ENCODE results near the gene AHDC1.

The AHDC1 gene

GRCh38 chr1:27531959-27532685 is 71.8 kb downstream of the AHDC1 start:
- no peak overlapping the region for H3K4me3 Mint-ChIP-seq
- peaks cover 52% of the 10 kb centered on the region for H3K4me1 Mint-ChIP-seq
- H3K36me3 Mint-ChIP-seq (ENCODE audit: low read depth) = peaks cover 38% of the 10 kb centered on the region
- no peak for TF ChIP-seq CTCF (IDR thresholded peaks at IDR 0.05; ENCODE audit: unreplicated experiment in 3 of 3)
- peak overlapping the region; percentile 58 to 86 (median 83) for H3K27ac Mint-ChIP-seq
- H3K27me3 Mint-ChIP-seq (ENCODE audit: low read depth) = no peaks in the 10 kb centered on the region
- no peaks in the 10 kb centered on the region for H3K9me3 Mint-ChIP-seq

- Mint-ChIP-seq H3K27ac (peak overlapping the region; percentile 98 to 100 (median 99)), H3K4me3 (peak overlapping the region in 2 of 3 experiments; percentile 9 to 48), H3K27me3 (ENCODE audit: low read depth) (no peaks in the 10 kb centered on the region), H3K4me1 (peaks cover 52% of the 10 kb centered on the region), H3K9me3 (no peaks in the 10 kb centered on the region), H3K36me3 (ENCODE audit: low read depth) (peaks cover 27% of the 10 kb centered on the region)
- TF ChIP-seq CTCF (IDR thresholded peaks at IDR 0.05; ENCODE audit: unreplicated experiment in 3 of 3) = no peak
Observed at GRCh38 chr1:27530192-27530591, 73.8 kb downstream of the AHDC1 start.

GRCh38 chr1:27529704-27530018 is 74.3 kb downstream of the AHDC1 start:
- no peaks in the 10 kb centered on the region for H3K9me3 Mint-ChIP-seq
- H3K36me3 Mint-ChIP-seq (ENCODE audit: low read depth) = peaks cover 25% of the 10 kb centered on the region
- no peak for TF ChIP-seq CTCF (IDR thresholded peaks at IDR 0.05; ENCODE audit: unreplicated experiment in 3 of 3)
- peak overlapping the region; percentile 83 to 88 (median 84) for H3K4me3 Mint-ChIP-seq
- H3K27ac Mint-ChIP-seq = peak overlapping the region; percentile 98 to 100 (median 99)
- H3K27me3 Mint-ChIP-seq (ENCODE audit: low read depth) = no peaks in the 10 kb centered on the region
- H3K4me1 Mint-ChIP-seq = peaks cover 57% of the 10 kb centered on the region

GRCh38 chr1:27528818-27529703 is 74.9 kb downstream of the AHDC1 start:
- H3K4me3 Mint-ChIP-seq = peak overlapping the region; percentile 83 to 88 (median 84)
- H3K27me3 Mint-ChIP-seq (ENCODE audit: low read depth) = no peaks in the 10 kb centered on the region
- H3K36me3 Mint-ChIP-seq (ENCODE audit: low read depth) = peaks cover 23% of the 10 kb centered on the region
- no peak for TF ChIP-seq CTCF (IDR thresholded peaks at IDR 0.05; ENCODE audit: unreplicated experiment in 3 of 3)
- H3K9me3 Mint-ChIP-seq = no peaks in the 10 kb centered on the region
- H3K4me1 Mint-ChIP-seq = peaks cover 63% of the 10 kb centered on the region
- peak overlapping the region; percentile 98 to 100 (median 99) for H3K27ac Mint-ChIP-seq

- TF ChIP-seq CTCF (IDR thresholded peaks at IDR 0.05; ENCODE audit: unreplicated experiment in 3 of 3) = no peak
- Mint-ChIP-seq H3K27ac (peak overlapping the region; percentile 98 to 100 (median 99)), H3K36me3 (ENCODE audit: low read depth) (peaks cover 14% of the 10 kb centered on the region), H3K4me3 (peak overlapping the region; percentile 83 to 88 (median 84)), H3K9me3 (no peaks in the 10 kb centered on the region), H3K4me1 (peaks cover 63% of the 10 kb centered on the region), H3K27me3 (ENCODE audit: low read depth) (no peaks in the 10 kb centered on the region)
Observed at GRCh38 chr1:27527890-27528817, 75.8 kb downstream of the AHDC1 start.
